Fibroblast of skin of abdomen (primary cell): ENCODE results near the gene INTS1.
"Not testable (repeated sequence)": the region's sequence is repeated elsewhere in the genome, so short reads cannot be mapped to it uniquely, and the experiment has no call there.

Experiments used
- DNase-seq: peaks from one replicate; pipeline ENCODE4 v3.0.0-alpha.2; 2013

The INTS1 gene

DNA sequence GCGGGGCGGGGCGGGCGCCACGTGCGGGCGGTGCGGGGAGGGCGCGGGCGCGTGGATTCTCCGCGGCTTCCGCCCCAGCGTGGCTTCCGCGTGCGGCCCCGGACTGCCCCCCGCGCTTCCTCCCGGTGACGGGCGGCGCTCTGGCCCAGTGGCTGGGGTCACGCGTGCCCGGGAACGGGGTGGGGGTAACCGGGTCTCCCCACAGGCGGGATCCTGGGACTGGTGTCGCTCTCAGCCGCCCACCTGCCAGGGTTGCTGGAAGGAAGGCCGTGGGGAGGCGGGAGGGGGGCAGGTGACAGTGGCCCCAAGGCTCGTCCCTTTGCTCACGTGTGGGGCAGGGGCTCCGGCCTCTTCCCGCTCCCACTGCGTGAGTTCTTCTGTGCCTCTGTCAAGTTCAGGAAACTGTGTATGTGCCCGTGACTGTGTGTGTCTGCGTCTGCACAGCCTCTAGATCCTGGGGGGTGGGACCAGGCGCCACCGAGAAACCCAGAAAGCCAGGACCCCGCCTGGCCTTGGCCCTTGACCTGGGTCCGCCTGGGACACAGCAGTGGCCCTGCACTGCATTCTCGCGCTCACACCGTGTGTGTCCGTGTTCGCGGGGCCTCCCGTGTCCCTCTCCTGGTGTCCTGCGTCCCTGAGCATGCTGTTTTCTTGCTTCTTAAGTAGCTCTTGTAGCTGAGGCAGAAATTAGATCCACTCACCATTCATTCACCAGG is 27.2 kb upstream of the INTS1 start:
- DNase-seq, result no peak

DNA sequence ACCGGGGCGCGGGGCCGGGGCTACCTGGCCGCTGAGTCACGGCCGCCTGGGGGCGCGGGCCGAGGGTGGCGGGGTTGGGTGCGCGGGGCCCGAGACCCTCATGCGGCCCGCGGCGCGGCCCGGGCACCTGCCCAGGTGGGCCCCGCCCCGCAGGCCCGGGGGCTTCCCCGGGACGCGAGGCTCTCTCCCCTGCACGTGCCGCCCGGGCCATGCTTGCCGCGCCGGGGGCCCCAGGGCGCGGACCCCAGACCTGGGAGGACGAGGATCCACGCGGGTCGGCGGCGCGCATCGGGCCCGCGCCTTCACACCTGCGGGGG is 26.7 kb upstream of the INTS1 start:
- no peak for DNase-seq

DNA sequence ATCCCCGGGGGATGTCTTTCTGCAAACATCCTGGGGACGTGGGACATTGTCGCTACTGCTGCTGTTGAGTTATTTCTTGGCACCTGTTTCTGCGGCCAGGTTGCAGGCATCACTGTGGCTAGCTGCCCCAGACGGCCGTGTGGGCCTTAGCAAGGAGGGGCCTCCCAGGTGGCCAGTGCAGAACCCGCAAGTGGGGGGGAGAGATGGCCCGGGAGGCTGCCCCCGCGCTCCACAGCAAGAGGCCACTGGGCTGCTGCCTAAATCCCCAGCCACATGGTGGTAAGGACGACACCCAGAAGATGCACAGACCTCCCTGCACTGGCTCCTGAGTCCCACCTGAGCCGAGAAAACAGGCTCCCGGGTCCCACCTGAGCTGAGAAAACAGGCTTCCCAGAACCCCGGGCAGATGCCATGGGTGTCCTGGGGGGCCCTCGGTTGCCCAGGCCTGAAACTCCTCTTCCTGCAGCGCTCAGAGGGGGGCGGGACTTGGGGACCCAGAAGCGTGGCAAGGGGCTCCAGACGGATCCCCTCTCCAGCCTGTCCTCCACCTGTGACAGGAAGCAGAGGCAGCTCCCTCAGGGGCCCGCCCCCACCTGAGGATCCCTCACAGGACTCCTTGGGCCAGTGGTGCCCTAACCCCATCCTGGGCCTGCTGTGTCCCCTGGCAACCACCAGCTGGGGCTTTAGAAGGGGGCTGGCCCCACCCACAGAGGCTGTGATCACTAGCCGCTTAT is 25.4 kb upstream of the INTS1 start:
- DNase-seq, result no peak

DNA sequence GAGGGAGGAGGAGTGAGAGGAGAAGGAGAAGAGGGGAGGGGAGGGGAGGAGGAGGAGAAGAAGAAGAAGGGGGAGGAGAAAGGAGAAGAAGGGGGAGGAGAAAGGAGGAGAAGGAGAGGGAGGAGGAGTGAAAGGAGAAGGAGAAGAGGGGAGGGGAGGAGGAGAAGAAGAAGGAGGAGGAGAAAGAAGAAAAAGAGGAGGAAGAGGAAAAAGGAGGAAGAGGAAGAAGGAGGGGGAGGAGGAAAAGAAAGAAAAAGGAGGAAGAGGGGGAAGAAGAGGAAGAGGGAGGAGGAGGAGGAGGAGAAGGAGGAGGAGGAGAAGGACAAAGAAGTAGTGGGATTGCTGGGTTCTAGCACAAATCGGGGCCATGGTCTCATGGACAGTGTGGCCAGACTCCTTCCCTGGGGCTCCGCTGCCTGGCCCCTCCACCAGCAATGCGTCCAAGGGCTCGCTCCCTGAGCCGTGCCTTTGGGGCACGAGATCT is 22.1 kb upstream of the INTS1 start:
- no peak for DNase-seq

DNA sequence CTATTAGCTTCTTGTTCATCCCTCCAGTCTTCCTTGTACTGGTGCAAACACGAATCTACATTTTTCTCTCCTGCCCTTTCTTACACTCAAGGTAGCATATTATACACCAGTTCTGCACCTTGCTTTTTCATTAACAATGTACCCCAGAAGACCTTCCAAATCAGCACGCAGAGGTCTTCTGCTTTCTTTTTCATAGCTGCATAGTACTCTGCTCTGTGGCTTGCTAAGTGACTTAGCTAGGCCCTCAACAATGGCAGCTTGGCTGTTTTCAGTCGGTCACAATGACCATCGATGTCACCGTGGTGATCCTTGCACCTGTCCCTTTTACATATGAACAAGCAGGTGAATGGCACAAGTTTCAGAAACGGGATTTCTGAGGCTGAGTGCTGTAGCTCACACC is 21.2 kb upstream of the INTS1 start:
- no peak for DNase-seq

DNA sequence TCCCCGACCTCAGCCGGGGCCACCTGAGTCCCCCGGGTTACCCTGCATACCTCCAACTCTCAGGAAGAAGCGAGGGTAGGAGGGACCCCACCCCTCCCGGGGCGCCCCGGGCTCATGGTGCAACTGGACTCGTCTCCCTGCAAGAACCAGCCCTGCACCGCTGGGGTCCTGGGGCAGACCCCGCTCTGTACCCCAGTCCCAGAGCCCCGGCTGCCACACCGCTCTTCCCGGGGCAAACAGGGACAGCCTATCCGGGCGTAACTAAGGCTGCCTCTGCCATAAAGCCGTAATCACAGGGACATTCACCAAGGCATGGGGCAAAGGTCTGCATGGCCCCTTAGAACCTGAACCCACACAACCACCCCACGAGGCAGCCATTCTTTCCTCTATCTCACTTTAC is 19.7 kb upstream of the INTS1 start:
- DNase-seq, result no peak

DNA sequence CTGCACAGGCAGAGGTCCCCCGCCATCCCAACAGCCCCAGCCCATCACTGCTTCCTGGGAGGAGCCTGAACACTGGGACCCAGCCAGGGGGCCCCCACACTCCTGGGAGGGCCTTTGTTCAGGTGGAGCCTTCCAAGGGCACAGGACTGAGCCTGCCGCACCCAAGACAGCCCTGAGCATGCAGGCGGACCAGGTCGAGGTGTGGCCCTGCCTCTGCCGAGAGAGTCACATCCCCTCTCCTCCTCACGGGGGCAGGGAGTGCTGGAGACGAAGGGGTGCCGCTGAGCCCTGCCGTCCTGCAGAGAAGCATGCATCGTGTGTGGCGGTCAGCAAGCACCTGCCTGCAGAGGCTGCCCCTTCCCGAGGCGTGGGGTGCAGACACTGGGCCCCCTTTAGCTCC is 19.0 kb upstream of the INTS1 start:
- no peak for DNase-seq

DNA sequence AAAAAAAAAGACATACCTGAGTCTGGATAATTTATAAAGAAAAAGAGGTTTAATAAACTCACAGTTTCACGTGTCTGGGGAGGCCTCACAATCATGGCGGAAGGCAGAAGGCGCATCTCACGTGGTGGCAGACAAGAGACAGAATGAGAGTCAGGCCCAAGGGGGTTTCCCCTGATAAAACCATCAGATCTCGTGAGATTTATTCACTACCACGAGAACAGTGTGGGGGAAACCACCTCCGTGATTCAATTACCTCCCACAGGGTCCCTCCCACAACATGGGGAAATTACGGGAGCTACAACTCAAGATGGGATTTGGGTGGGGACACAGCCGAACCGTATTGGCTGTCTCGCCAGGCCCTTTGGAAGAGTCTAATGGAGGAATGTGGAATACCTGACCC is 17.3 kb upstream of the INTS1 start:
- DNase-seq, result no peak

DNA sequence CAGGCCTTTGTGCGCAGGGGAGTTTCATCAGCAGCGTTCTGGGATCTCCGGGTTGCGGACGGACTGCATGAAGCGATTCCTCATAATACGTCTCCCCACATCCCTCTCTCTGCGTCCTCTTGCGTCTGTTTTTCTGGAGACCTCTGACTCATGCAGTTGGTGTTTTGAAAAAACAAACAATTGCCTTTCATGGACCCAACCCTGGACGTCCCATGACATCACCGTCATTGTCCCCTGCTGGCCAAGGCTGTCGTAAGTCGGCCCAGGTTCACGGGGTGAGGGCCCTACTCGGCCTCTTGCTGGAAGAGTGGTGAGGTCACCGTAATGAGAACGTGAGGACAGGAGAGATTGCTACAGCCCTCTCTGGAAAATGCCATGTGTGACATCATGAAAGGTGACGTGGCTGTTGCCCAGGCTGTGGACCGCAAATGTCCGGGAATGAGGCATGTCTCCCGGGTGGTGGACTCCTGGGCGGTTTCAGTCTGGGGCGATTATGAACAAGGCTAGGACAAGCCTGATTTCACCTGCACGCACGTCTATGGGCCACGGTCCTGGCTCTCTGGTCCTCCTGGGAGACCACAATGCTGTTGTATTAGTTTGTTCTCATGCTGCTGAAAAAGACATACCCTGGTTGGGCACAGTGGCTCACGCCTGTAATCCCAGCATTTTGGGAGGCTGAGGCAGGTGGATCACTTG is 16.5 kb upstream of the INTS1 start:
- no peak for DNase-seq

DNA sequence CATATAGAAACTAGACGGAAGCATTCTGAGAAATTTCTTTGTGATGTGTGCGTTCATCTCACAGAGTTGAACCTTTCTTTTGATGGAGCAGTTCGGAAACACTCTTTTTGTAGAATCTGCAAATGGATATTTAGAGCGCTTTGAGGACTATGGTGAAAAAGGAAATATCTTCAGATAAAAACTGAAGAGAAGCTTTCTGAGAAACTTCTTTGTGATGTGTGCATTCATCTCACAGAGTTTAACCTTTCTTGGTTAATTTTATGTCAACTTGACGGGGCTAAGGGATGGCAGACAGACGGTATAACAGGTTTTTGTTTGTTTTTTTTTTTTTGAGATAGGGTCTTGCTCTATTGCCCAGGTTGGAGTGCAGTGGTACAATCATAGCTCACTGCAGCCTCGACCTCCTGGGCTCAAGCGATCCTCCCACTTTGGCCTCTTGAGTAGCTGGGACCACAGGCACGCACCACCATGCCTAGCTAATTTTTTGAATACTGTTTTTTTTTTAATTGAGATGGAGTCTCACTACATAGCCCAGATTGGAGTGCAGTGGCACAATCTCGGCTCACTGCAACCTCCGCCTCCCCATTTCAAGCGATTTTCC is 15.2 kb upstream of the INTS1 start:
- not testable (repeated sequence) for DNase-seq

DNA sequence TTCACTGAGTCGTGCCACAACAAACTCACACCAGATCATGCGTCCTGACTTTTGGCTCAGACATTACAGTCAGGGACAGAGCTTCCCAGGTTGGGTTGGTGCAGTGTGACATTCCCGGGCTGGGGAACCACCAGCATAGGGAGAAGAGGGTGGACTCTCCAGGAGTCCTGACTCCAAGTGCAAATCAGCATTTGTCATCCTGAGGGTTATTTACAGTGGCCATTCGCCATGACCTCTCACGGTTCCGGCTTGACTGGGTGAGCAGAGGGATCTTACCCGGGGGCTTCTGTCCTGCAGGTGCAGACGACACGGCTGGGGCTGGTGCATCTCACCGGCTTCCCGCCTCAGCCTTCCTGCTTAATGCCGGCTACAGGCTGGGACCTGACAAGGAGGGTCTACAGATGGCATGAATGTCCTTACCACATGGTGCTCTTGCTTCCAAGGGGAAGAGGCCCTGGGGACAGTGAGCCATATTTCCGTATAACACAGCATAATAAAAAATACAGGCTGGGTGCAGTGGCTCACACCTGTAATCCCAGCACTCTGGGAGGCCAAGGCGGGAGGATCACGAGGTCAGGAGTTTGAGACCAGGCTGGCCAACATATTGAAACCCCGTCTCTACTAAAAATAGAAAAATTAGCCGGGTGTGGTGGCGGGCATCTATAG is 12.5 kb upstream of the INTS1 start:
- DNase-seq, result no peak

DNA sequence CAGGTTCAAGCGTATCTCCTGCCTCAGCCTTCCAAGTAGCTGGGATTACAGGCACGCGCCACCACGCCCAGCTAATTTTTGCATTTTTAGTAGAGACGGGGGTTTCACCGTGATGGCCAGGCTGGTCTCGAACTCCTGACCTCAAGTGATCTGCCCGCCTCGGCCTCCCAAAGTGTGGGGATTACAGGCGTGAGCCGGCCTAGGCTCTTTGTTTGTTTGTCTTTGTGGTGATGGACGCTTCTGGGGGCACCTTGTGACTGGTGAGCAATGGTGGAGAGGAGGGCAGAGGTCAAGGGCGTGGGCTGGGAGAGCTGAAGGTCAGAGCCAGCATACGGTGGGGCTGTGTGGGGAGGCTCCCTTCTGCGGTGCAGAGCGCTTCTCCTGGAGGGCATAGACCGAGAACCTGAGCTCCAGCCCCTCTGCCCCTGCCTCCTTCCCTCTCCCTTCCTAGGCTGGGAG is 11.3 kb upstream of the INTS1 start:
- DNase-seq, result not testable (repeated sequence)

DNA sequence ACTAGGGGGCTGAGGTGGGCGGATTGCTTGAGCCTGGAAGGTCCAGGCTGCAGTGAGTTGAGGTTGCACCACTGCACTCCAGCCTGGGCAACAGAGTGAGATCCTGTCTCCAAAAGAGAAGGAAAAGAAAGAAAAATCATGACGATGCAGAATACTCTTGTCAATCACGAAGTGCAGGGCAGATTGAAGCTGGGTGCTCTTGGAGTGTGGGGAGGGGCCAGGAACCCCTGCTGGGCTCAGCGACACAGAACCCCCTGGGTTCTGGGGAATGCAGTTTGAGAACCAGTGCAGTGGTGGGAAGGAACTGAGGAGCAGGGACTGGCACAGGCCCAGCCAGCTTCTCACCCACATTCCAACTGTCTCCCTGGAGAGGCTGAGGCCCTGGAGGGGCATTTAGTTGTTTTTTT is 10.8 kb upstream of the INTS1 start:
- DNase-seq, result no peak

DNA sequence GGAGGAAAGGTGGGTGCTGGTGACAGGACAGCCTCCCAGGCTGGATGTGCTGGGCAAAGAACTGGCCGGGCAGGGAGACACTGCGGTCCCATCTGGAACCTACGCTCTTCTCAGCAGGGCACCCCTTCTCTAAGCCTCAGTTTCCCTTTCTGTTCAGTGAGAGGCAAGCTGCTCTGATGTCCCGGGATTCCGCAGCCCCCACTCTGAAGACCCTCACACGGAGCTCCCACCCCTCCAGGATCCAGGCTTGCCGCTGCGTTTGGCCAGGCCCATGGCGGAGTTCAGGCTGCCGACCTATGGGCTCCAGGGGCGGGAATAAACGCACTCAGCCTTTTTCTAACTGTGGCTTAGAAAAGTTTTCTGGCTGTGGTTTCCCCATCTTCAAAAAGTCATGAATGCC is 10.2 kb upstream of the INTS1 start:
- DNase-seq, result no peak

DNA sequence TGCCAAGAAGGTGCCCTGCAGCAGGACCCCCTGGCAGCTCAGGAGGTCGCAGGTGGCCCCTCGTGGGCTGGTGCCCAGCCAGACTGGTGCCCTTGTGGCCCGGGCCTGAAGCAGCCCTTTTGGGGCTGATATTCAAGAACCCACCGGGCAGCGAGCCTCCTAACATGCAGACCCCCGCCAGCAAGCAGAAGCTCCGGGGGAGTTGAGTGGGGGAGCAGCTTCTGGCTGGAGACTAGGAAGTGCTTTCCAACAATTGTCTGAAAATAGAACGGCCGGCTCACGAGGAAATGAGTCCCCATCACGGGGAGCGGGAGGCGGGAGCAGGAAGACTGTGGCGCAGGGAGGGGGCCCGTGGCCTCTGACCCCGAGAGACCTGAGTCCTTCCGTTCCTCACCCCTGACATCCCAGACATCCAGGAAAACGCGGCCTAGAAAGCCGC is 9.5 kb upstream of the INTS1 start:
- no peak for DNase-seq

DNA sequence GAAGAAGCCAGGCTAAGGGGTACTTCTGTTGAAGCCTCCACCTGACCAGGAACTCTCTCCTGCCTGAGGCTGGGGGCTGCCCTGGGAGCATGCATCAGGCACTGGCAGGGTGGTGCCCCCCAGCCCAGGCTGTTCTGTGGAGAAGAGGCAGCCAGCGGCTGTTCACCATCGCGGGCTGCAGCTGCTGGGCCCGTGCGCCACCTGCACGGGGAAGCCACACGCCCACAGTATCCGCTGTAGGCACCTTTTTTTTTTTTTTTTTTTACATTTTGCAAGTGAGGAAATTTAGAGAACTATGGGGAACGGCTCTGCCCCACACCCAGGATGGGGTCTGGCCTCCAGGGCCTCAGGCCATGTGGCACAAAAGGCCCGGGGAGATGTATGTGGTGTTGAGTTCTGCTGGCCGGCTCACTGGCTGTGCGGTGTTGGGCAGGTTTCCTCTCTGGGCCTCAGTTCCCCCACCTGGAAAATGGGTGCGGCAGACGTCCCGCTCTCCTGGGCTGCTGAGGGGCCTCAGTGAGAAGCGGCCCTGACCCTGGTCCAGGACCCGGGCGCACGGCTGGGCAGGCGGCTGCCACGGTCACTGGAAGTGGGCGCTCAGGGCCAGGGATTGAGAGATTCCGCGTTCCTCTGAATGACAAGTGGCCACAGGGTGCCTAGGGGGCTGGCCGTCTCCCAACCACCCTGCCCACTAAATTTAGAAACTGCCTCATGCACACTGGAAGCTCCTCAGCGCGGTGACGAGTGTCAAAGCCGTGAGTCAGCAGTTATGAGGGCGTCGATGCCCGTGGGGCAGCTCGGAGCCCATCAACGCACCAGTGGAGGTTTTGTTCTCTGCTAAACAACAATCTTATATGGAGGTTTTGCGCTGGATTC is 8.8 kb upstream of the INTS1 start:
- DNase-seq, result peak; percentile 25

DNA sequence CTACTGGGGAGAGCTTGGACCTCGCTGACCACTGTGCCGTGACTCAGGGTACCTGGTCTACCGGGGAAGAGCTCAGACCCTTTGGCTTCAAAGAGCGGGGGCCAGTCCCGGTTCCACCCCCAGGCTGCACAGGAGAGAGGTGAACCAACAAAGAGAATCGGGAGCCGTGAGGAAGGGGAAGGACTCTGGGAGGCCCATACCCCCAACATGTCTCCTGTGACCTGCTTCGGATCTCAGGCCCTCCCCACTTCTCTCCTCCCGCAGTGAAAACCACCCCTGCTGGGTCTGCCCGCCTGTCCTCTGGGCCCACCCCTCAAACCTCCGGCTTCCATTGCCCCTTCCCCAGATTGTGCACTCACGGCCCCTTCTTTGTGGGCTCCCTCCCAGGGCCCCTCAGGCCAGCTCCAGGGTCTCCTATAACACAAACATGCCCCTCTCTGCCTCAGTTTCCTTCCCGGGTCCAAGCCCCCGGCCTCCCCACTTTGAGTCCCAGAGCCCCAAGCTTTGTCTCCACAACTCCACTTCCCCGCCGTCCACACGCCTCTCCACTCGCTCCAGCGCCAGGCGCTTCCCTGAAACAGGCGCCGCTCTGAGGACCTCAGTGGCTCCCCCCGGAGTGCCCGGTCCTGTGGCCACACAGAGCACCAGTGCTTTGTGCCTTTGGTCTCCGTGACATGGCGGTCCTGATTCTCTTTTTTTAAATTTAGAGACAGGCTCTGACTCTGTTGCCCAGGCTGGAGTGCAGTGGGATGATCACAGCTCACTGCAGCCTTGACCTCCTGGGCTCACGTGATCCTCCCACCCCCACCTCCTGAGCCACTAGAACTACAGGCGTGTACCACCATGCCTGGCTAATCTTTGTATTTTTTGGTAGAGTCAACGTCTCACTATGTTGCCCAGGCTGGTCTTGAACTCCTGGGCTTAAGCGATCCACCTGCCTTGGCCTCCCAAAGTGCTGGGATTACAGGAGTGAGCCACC is 7.5 kb upstream of the INTS1 start:
- no peak for DNase-seq

DNA sequence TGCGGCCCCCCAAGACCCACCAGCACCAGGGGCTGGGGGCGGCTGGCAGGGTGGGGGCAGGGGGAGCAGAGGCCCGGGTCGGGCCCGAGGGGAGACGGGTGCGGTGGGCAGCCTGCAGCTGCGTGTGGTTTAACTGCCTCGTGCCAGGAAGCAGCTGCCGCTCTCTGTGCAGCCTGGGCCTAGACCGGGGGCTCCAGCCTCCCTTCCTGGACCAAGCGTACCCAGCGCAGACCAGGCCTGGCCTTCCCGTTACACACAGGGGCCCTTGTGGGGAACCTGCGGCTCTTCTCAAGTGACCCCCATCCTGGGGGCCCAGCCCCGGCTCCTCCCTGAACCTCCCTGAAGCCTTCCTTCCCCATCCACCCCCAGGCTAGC is 6.6 kb upstream of the INTS1 start:
- DNase-seq, result no peak

DNA sequence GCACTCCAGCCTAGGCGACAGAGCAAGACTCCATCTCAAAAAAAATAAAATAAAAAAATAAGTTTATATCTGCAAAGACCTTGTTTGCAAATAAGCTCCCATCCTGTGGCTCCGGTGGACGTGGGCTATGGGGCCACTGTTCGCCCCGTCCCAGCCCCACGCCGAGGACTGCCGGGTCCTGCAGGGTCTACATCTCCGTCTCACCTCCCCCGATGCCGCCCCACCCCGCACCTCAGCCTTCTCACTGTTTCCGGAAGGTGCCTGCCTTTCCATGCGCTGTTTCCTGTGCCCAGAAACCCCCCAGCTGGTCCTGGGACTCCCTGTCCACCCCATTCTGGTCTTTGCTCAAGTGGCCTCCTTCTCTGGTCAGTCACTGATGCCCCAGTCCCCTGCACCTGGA is 5.0 kb upstream of the INTS1 start:
- no peak for DNase-seq

DNA sequence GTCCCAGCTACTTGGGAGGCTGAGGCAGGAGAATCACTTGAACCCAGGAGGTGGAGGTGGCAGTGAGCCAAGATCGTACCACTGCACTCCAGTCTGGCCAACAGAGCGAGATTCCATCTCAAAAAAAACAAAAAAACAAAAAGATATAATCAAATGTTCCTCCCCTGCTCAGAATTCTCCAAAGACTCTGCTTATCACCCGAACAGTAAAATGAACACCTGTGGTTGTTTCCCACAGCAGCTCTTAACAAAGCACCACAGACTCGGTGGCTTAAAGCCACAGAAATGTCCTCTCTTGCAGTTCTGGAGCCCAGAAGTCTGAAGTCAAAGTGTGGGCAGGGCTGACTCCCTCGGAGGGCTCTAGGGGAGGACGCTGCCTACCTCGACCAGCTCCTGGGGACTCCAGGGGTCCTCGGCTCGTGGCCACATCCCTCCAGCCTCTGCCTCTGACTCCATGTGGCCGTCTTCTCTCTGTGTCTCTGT is 4.1 kb upstream of the INTS1 start:
- DNase-seq, result no peak
